Liver (tissue), 9 donors: ENCODE measurements around the gene SRPRB. TPM values are rescaled to one million over a fixed set of nuclear protein-coding genes. Genes with fewer than 3 reads are reported as not detected.

Experiments
- DNase-seq: peaks from one replicate; pipeline ENCODE4 v3.0.0-alpha.2; 2017; ENCODE audit warnings: low spot score
- H3K27ac ChIP-seq, 2 donors: one replicate each; pipeline ENCODE4 v1.7.0; 2013; ENCODE audit warnings: inconsistent platforms in 2 of 2, low read length in 2 of 2, control low read depth in 1 of 2, low read depth in 1 of 2, mild to moderate bottlenecking in 1 of 2
- H3K27me3 ChIP-seq, 4 donors: one replicate each; pipeline versions ENCODE4 v1.6.1 to v1.7.0; 2013; ENCODE audit warnings: low read length in 3 of 4, inconsistent platforms in 1 of 4, mild to moderate bottlenecking in 1 of 4, moderate library complexity in 1 of 4; ENCODE audit not compliant: control insufficient read depth in 4 of 4, insufficient read depth in 4 of 4
- H3K36me3 ChIP-seq, 4 donors: one replicate each; pipeline versions ENCODE4 v1.6.1 to v1.7.0; 2013; ENCODE audit warnings: low read length in 3 of 4, mild to moderate bottlenecking in 3 of 4, low read depth in 1 of 4, moderate library complexity in 1 of 4; ENCODE audit not compliant: control insufficient read depth in 4 of 4, insufficient read depth in 3 of 4
- H3K4me1 ChIP-seq, 4 donors: one replicate each; pipeline versions ENCODE4 v1.6.1 to v1.7.0; 2013; ENCODE audit warnings: low read length in 3 of 4, mild to moderate bottlenecking in 3 of 4, moderate library complexity in 1 of 4; ENCODE audit not compliant: control insufficient read depth in 4 of 4, insufficient read depth in 4 of 4
- H3K4me3 ChIP-seq, 3 donors: one replicate each; pipeline versions ENCODE4 v1.6.1 to v1.7.0; 2013; ENCODE audit warnings: low read length in 3 of 3, control low read depth in 1 of 3, low read depth in 1 of 3, mild to moderate bottlenecking in 1 of 3
- H3K9ac ChIP-seq, 2 donors: one replicate each; pipeline ENCODE4 v1.7.0; 2013; ENCODE audit warnings: low read length in 2 of 2, mild to moderate bottlenecking in 2 of 2, moderate library complexity in 2 of 2, control low read depth in 1 of 2, low read depth in 1 of 2
- H3K9me3 ChIP-seq, 4 donors: one replicate each; pipeline versions ENCODE4 v1.6.1 to v1.7.0; 2013; ENCODE audit warnings: low read length in 3 of 4; ENCODE audit not compliant: control insufficient read depth in 4 of 4
- EGR1 ChIP-seq, 2 donors: IDR thresholded peaks; 2 replicates each; pipeline ENCODE4 v1.6.1; 2016 to 2018; ENCODE audit warnings: antibody characterized with exemption in 2 of 2, low read depth in 2 of 2
- FOXA1 ChIP-seq: IDR thresholded peaks from 2 replicates; pipeline ENCODE4 v1.6.1; 2016; ENCODE audit warnings: antibody characterized with exemption
- FOXA2 ChIP-seq: IDR thresholded peaks from 2 replicates; pipeline ENCODE4 v1.6.1; 2016; ENCODE audit warnings: antibody characterized with exemption
- GABPA ChIP-seq, 2 donors: IDR thresholded peaks in 1 of 2; conservative IDR thresholded peaks in 1 of 2; 2 replicates each; pipeline ENCODE4 v1.6.1; 2016; ENCODE audit warnings: antibody characterized with exemption in 2 of 2, mild to moderate bottlenecking in 1 of 2, moderate library complexity in 1 of 2
- HNF4A ChIP-seq, 2 donors: conservative IDR thresholded peaks; 2 replicates each; pipeline ENCODE4 v1.6.1; 2016; ENCODE audit warnings: antibody characterized with exemption in 2 of 2, mild to moderate bottlenecking in 2 of 2
- HNF4G ChIP-seq: IDR thresholded peaks from 2 replicates; pipeline ENCODE4 v1.6.1; 2016; ENCODE audit warnings: antibody characterized with exemption
- JUND ChIP-seq, 2 donors: IDR thresholded peaks; 2 replicates each; pipeline ENCODE4 v1.6.1; 2016; ENCODE audit warnings: antibody characterized with exemption in 2 of 2
- NR2F2 ChIP-seq: IDR thresholded peaks from 2 replicates; pipeline ENCODE4 v1.6.1; 2016; ENCODE audit warnings: antibody characterized with exemption
- RAD21 ChIP-seq, 2 donors: IDR thresholded peaks; 2 replicates each; pipeline ENCODE4 v1.6.1; 2016; ENCODE audit warnings: antibody characterized with exemption in 2 of 2, mild to moderate bottlenecking in 2 of 2
- RXRA ChIP-seq, 2 donors: IDR thresholded peaks; 2 replicates each; pipeline ENCODE4 v1.6.1; 2017 to 2018; ENCODE audit warnings: antibody characterized with exemption in 2 of 2, mild to moderate bottlenecking in 1 of 2
- SP1 ChIP-seq: IDR thresholded peaks from 2 replicates; pipeline ENCODE4 v1.6.1; 2018; ENCODE audit warnings: antibody characterized with exemption, mild to moderate bottlenecking
- TAF1 ChIP-seq: conservative IDR thresholded peaks from 2 replicates; pipeline ENCODE4 v1.6.1; 2016; ENCODE audit warnings: antibody characterized with exemption, mild to moderate bottlenecking
- YY1 ChIP-seq: IDR thresholded peaks from 2 replicates; pipeline ENCODE4 v1.6.1; 2016; ENCODE audit warnings: antibody characterized with exemption, mild to moderate bottlenecking
- WGBS: extraction: QIAGEN DNeasy Blood & Tissue Kit; methylation state at CpG from one replicate; pipeline ENCODE4 v1.1.7; 2013; 5-methylcytosine and 5-hydroxymethylcytosine counted together
- polyA plus RNA-seq, 2 donors: library from polyadenylated mRNA; stranded (reverse) in 1 of 2; unstranded in 1 of 2; fragments of 200-250 nt in 1 of 2; fragments of >200 nt in 1 of 2; fragmentation: Nextera tagmentation in 1 of 2; extraction: Ambion mirVana in 1 of 2; gene quantifications; one replicate each; pipeline versions ENCODE4 v1.2.1 to v1.2.3, GENCODE V29; 2013 to 2015
- total RNA-seq, 2 donors: library from RNA; depleted of rRNA; stranded (reverse); fragments of >200 nt; gene quantifications; one replicate each; pipeline ENCODE4 v1.2.3, GENCODE V29; 2014
- TF ChIP-seq, protein P1 (sequence below): IDR thresholded peaks from 2 replicates; pipeline ENCODE4 v1.6.1; 2016; ENCODE audit warnings: antibody characterized with exemption
- TF ChIP-seq, protein P2 (sequence below): fragments of 150-350 bp; IDR thresholded peaks from 2 replicates; pipeline ENCODE4 v1.5.1; 2017; ENCODE audit warnings: improper control_type of control experiment, low read depth, low read length; ENCODE audit not compliant: missing input control
- TF ChIP-seq, protein P3 (sequence below): IDR thresholded peaks from 2 replicates; pipeline ENCODE4 v1.6.1; 2016; ENCODE audit warnings: antibody characterized with exemption
- TF ChIP-seq, protein P4 (sequence below): IDR thresholded peaks from 2 replicates; pipeline ENCODE4 v1.6.1; 2016; ENCODE audit warnings: antibody characterized with exemption
- TF ChIP-seq, protein P5 (sequence below): IDR thresholded peaks from 2 replicates; pipeline ENCODE4 v1.6.1; 2016; ENCODE audit warnings: antibody characterized with exemption, mild to moderate bottlenecking
- donor health status: healthy.
- donor health status: healthy.
- donor health status: healthy.
- donor health status: healthy.
- donor health status: healthy.

Gene SRPRB
- total and polyA plus RNA-seq, 4 donors, result 34.7 to 97.6 (median 76.9) TPM

DNA sequence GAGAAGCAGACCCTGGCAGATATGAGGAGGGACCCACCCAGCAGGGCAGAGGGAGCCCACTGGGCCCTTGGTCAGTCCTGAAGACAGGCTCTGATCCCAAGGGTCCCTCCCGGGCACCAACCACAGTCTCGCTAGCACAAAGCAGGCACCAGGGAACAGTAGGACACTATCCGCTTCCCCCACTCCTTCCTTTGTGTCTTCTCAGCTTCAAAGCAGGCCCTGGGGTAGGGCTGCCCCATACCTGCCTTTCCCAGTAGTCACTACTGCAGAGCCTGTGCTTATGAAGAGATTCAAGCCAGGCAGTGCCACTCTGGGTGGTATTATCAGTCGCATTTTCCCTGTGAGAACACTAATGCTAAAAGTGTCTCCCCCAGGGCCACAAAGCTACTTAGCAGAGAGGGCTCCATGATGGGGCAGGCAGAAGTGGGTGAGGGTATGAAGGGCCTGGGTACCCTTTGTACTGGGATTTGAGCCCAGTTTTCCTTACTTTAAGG lies 32.7 kb downstream of the SRPRB start:
- Histone ChIP-seq H3K9me3 (no peaks in the 10 kb centered on the region), H3K36me3 (no peaks in the 10 kb centered on the region), H3K27ac (no peak overlapping the region), H3K27me3 (no peaks in the 10 kb centered on the region), H3K9ac (no peak overlapping the region), H3K4me1 (no peaks in the 10 kb centered on the region), H3K4me3 (no peak overlapping the region)
- 94% methylated on average over 4 of the region's 4 CpGs for WGBS
- TF ChIP-seq TAF1 (no peak), EGR1 (IDR thresholded peaks at IDR 0.05; ENCODE audit: low read depth in 2 of 2) (no peak)
- DNase-seq, result no peak

DNA sequence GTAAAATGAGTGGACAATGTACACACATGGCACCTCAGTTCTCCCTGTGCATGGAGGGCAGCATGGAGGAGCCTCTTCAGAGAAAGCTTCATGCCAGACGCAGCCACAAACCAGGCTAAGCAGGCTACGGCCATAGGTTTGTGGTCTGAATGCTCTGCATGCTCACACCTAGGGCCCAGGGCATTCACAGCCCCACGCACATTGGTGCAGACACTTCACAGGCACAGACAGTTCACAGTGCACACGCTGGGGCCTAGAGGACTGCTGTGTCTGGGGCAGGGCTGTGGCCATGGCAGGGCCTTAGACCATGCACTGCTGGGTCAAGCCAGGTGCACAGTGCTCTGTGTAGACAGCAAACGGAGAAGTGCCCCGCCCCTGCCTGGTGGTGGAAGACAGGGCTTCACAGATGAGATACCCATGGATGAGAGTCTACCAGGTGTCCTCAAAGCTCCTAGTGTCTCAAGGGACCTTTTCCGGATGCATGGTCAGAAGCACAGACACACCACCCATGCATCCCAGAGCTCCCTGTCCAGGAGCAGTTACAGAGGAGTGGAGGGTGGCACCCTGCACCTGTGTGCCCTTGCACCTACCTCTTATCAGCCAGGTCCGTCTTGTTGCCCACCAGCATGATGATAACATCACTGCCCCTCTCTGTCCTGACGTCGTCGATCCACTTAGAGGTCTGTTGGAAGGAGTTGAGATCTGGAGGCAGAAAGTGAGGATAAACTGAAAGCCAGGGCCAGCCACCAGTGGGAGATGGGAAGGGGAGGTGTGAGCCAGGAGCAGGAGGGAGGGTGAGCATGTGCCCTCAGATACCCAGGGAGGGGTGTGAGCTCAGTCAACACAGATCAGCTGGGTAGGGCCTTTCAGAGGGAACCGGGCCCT lies 33.5 kb downstream of the SRPRB start:
- TF ChIP-seq SP1, result no peak
- TF ChIP-seq RXRA (IDR thresholded peaks at IDR 0.05), result no peak
- no peak for TF ChIP-seq JUND (IDR thresholded peaks at IDR 0.05)
- TF ChIP-seq, protein P1, sequence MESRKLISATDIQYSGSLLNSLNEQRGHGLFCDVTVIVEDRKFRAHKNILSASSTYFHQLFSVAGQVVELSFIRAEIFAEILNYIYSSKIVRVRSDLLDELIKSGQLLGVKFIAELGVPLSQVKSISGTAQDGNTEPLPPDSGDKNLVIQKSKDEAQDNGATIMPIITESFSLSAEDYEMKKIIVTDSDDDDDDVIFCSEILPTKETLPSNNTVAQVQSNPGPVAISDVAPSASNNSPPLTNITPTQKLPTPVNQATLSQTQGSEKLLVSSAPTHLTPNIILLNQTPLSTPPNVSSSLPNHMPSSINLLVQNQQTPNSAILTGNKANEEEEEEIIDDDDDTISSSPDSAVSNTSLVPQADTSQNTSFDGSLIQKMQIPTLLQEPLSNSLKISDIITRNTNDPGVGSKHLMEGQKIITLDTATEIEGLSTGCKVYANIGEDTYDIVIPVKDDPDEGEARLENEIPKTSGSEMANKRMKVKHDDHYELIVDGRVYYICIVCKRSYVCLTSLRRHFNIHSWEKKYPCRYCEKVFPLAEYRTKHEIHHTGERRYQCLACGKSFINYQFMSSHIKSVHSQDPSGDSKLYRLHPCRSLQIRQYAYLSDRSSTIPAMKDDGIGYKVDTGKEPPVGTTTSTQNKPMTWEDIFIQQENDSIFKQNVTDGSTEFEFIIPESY, result no peak
- TF ChIP-seq, protein P2, sequence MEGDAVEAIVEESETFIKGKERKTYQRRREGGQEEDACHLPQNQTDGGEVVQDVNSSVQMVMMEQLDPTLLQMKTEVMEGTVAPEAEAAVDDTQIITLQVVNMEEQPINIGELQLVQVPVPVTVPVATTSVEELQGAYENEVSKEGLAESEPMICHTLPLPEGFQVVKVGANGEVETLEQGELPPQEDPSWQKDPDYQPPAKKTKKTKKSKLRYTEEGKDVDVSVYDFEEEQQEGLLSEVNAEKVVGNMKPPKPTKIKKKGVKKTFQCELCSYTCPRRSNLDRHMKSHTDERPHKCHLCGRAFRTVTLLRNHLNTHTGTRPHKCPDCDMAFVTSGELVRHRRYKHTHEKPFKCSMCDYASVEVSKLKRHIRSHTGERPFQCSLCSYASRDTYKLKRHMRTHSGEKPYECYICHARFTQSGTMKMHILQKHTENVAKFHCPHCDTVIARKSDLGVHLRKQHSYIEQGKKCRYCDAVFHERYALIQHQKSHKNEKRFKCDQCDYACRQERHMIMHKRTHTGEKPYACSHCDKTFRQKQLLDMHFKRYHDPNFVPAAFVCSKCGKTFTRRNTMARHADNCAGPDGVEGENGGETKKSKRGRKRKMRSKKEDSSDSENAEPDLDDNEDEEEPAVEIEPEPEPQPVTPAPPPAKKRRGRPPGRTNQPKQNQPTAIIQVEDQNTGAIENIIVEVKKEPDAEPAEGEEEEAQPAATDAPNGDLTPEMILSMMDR, result no peak
- no peak for TF ChIP-seq YY1
- no peak for TF ChIP-seq FOXA2
- TF ChIP-seq FOXA1, result no peak
- no peak for TF ChIP-seq RAD21 (IDR thresholded peaks at IDR 0.05)
- no peak for TF ChIP-seq NR2F2
- TF ChIP-seq, protein P3, sequence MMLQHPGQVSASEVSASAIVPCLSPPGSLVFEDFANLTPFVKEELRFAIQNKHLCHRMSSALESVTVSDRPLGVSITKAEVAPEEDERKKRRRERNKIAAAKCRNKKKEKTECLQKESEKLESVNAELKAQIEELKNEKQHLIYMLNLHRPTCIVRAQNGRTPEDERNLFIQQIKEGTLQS, result no peak
- TF ChIP-seq TAF1, result no peak
- TF ChIP-seq, protein P4, sequence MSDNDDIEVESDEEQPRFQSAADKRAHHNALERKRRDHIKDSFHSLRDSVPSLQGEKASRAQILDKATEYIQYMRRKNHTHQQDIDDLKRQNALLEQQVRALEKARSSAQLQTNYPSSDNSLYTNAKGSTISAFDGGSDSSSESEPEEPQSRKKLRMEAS, result no peak
- TF ChIP-seq, protein P5, sequence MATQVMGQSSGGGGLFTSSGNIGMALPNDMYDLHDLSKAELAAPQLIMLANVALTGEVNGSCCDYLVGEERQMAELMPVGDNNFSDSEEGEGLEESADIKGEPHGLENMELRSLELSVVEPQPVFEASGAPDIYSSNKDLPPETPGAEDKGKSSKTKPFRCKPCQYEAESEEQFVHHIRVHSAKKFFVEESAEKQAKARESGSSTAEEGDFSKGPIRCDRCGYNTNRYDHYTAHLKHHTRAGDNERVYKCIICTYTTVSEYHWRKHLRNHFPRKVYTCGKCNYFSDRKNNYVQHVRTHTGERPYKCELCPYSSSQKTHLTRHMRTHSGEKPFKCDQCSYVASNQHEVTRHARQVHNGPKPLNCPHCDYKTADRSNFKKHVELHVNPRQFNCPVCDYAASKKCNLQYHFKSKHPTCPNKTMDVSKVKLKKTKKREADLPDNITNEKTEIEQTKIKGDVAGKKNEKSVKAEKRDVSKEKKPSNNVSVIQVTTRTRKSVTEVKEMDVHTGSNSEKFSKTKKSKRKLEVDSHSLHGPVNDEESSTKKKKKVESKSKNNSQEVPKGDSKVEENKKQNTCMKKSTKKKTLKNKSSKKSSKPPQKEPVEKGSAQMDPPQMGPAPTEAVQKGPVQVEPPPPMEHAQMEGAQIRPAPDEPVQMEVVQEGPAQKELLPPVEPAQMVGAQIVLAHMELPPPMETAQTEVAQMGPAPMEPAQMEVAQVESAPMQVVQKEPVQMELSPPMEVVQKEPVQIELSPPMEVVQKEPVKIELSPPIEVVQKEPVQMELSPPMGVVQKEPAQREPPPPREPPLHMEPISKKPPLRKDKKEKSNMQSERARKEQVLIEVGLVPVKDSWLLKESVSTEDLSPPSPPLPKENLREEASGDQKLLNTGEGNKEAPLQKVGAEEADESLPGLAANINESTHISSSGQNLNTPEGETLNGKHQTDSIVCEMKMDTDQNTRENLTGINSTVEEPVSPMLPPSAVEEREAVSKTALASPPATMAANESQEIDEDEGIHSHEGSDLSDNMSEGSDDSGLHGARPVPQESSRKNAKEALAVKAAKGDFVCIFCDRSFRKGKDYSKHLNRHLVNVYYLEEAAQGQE, result no peak
- TF ChIP-seq HNF4G, result no peak
- TF ChIP-seq HNF4A (conservative IDR thresholded peaks at IDR 0.05), result no peak
- no peak for TF ChIP-seq EGR1 (IDR thresholded peaks at IDR 0.05; ENCODE audit: low read depth in 2 of 2)
- no peak for TF ChIP-seq GABPA (IDR thresholded peaks at IDR 0.05 in 1 of 2, conservative IDR thresholded peaks at IDR 0.05 in 1 of 2)
- H3K9ac ChIP-seq, result no peak overlapping the region
- no peak overlapping the region for H3K27ac ChIP-seq
- H3K27me3 ChIP-seq, result no peaks in the 10 kb centered on the region
- no peaks in the 10 kb centered on the region for H3K36me3 ChIP-seq
- no peaks in the 10 kb centered on the region for H3K4me1 ChIP-seq
- 92% methylated on average over 12 of the region's 12 CpGs for WGBS
- H3K4me3 ChIP-seq, result no peak overlapping the region
- DNase-seq, result no peak
- H3K9me3 ChIP-seq, result no peaks in the 10 kb centered on the region
